HG03159 (cell line): ENCODE results near the gene SSNA1.

Experiments
- ATAC-seq: cut with Tn5 transposase; IDR thresholded peaks from one replicate; pipeline ENCODE4 v1.9.1; 2021; ENCODE audit warnings: mild to moderate bottlenecking, moderate library complexity; ENCODE audit not compliant: unreplicated experiment

Gene SSNA1

GRCh38 chr9:137217276-137218211, 29.1 kb downstream of the SSNA1 start:
- ATAC-seq = no peak

GRCh38 chr9:137218212-137218753, 29.8 kb downstream of the SSNA1 start:
- ATAC-seq = no peak

- no peak for ATAC-seq
Observed at GRCh38 chr9:137218754-137219271, 30.3 kb downstream of the SSNA1 start.

- no peak for ATAC-seq
Observed at GRCh38 chr9:137219757-137220316, 31.4 kb downstream of the SSNA1 start.

- no peak for ATAC-seq
Observed at GRCh38 chr9:137220317-137221094, 32.0 kb downstream of the SSNA1 start.

- ATAC-seq = no peak
Observed at GRCh38 chr9:137221095-137221505, 32.6 kb downstream of the SSNA1 start.

- ATAC-seq = no peak
Observed at GRCh38 chr9:137221506-137222111, 33.1 kb downstream of the SSNA1 start.

GRCh38 chr9:137222190-137223077, 34.0 kb downstream of the SSNA1 start, which contains the start of gene RNF208:
TSS of gene RNF208 (minus strand) at chr9:137222240. CDS start at chr9:137221212, 1,028 bp downstream.
- no peak for ATAC-seq

GRCh38 chr9:137223078-137223970, 34.8 kb downstream of the SSNA1 start:
- peak; percentile 72 for ATAC-seq

GRCh38 chr9:137224830-137225694, 36.6 kb downstream of the SSNA1 start, which contains the start of gene CYSRT1:
TSS of gene CYSRT1 (plus strand) at chr9:137225174. CDS start at chr9:137225622, 448 bp downstream.
- ATAC-seq = no peak

- no peak for ATAC-seq
Observed at GRCh38 chr9:137225699-137226331, 37.3 kb downstream of the SSNA1 start.

- ATAC-seq = no peak
Observed at GRCh38 chr9:137226338-137227053, 38.0 kb downstream of the SSNA1 start.

GRCh38 chr9:137227054-137227852, 38.8 kb downstream of the SSNA1 start, which contains the start of gene RNF224:
TSS of gene RNF224 (plus strand) at chr9:137227502. CDS start at chr9:137228336, 834 bp downstream.
- no peak for ATAC-seq

GRCh38 chr9:137227853-137228505, 39.5 kb downstream of the SSNA1 start:
- ATAC-seq = no peak

- ATAC-seq = no peak
Observed at GRCh38 chr9:137228506-137228967, 40.1 kb downstream of the SSNA1 start.
